Sigmoid colon (tissue), 7 donors: Measurements from ENCODE around the gene AMZ2. TPM values are rescaled to one million over a fixed set of nuclear protein-coding genes. Genes with fewer than 3 reads are reported as not detected.
"Not testable (repeated sequence)": the region's sequence is repeated elsewhere in the genome, so short reads cannot be mapped to it uniquely, and the experiment has no call there.

ENCODE experiments used
- DNase-seq: peaks from one replicate; pipeline ENCODE4 v3.0.0-alpha.2; 2019
- H3K27ac ChIP-seq, 4 donors: fragments of 200-600 bp; sonication (generic); one replicate each; pipeline ENCODE4 v1.5.1; 2016 to 2019; ENCODE audit warnings: mild to moderate bottlenecking in 1 of 4
- H3K27me3 ChIP-seq, 3 donors: fragments of 200-600 bp; sonication (generic); one replicate each; pipeline ENCODE4 v1.5.1; 2019; ENCODE audit warnings: mild to moderate bottlenecking in 1 of 3
- H3K36me3 ChIP-seq, 4 donors: fragments of 200-600 bp; sonication (generic); one replicate each; pipeline ENCODE4 v1.5.1; 2016 to 2019
- H3K4me1 ChIP-seq, 4 donors: fragments of 200-600 bp; sonication (generic); one replicate each; pipeline ENCODE4 v1.5.1; 2017 to 2019
- H3K4me3 ChIP-seq, 4 donors: fragments of 200-600 bp; sonication (generic); one replicate each; pipeline ENCODE4 v1.5.1; 2017 to 2019; ENCODE audit warnings: mild to moderate bottlenecking in 2 of 4, moderate library complexity in 1 of 4
- H3K9me3 ChIP-seq, 4 donors: fragments of 200-600 bp in 3 of 4; sonication (generic) in 3 of 4; one replicate each; pipeline versions ENCODE4 v1.5.1 to v1.6.1; 2013 to 2019
- EP300 ChIP-seq, 4 donors: sonication (generic); formaldehyde crosslinking; IDR thresholded peaks; one replicate each; pipeline ENCODE4 v1.6.1; 2017; ENCODE audit warnings: antibody characterized with exemption in 4 of 4
- POLR2A ChIP-seq, 2 donors: fragments of 450-650 bp; IDR thresholded peaks; one replicate each; pipeline ENCODE4 v1.6.1; 2016; ENCODE audit warnings: antibody characterized with exemption in 2 of 2, mild to moderate bottlenecking in 2 of 2, moderate library complexity in 2 of 2
- POLR2AphosphoS5 ChIP-seq, 4 donors: sonication (generic); formaldehyde crosslinking; IDR thresholded peaks; one replicate each; pipeline ENCODE4 v1.6.1; 2017; ENCODE audit warnings: antibody characterized with exemption in 4 of 4
- WGBS, 2 donors: extraction: QIAGEN DNeasy Blood & Tissue Kit; methylation state at CpG; one replicate each; pipeline ENCODE4 v1.1.7; 2013; 5-methylcytosine and 5-hydroxymethylcytosine counted together
- intact Hi-C: fragments of 100-400 bp; cut with DNase I; formaldehyde crosslinking; loops from one replicate; pipeline ENCODE4 v1.15.1; 2023
- polyA plus RNA-seq, 3 donors: library from polyadenylated mRNA; stranded (reverse); fragments of 200-250 nt; gene quantifications; one replicate each; pipeline ENCODE4 v1.2.3, GENCODE V29; 2013
- total RNA-seq, 4 donors: library from RNA; depleted of rRNA; stranded (reverse); fragments of >200 nt; gene quantifications; one replicate each; pipeline ENCODE4 v1.1.0, GENCODE V29; 2016
- TF ChIP-seq, protein P1 (sequence below), 4 experiments: fragments of 450-650 bp in 3 of 4; fragments of 200-600 bp in 1 of 4; IDR thresholded peaks; one replicate each; pipeline ENCODE4 v1.5.1; 2016 to 2019; ENCODE audit warnings: antibody characterized with exemption in 4 of 4, mild to moderate bottlenecking in 3 of 4, moderate library complexity in 2 of 4
- donor health status: healthy with polysubstance abuse.
- donor health status: Bipolar disorder and iron deficiency.
- donor health status: healthy.

The AMZ2 gene
- total and polyA plus RNA-seq, 7 donors = 30.8 to 80.1 (median 55.9) TPM

DNA sequence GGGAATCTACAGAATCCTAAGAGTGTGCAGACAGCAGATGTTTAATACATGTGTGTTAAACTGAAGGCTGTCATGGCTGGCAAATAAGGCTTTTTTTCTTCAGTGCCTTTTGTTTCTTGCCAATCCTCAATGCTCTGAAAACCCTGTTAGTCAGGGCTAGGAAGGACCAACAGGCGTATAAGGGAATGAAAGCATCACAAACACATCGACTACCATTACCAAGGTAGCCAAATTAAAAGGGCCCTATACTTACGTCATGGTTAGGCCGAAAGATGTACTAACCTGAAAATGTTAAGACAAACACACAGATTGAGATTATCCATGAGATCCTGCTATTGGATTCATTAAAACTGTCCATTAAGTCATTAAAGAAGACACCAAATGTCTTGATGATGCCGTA lies 30.0 kb downstream of the AMZ2 start:
- Histone ChIP-seq H3K27me3 (no peaks in the 10 kb centered on the region), H3K4me3 (no peak overlapping the region), H3K36me3 (no peaks in the 10 kb centered on the region), H3K4me1 (no peaks in the 10 kb centered on the region), H3K27ac (no peak overlapping the region), H3K9me3 (peaks cover 0 to 7% (median 0%) of the 10 kb centered on the region in 4 donors)
- TF ChIP-seq POLR2A (IDR thresholded peaks at IDR 0.05) (no peak), EP300 (IDR thresholded peaks at IDR 0.05) (no peak)
- intact Hi-C loops = no loop called here
- WGBS, 2 donors = 97 to 98% methylated on average over 5 of the region's 5 CpGs
- no peak for DNase-seq

DNA sequence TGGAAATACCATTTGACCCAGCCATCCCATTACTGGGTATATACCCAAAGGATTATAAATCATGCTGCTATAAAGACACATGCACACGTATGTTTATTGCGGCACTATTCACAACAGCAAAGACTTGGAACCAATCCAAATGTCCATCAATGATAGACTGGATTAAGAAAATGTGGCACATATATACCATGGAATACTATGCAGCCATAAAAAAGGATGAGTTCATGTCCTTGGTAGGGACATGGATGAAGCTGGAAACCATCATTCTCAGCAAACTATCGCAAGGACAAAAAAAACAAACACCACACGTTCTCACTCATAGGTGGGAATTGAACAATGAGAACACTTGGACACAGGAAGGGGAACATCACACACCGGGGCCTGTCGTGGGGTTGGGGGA lies 34.1 kb downstream of the AMZ2 start:
- H3K4me3 ChIP-seq, H3K4me1 ChIP-seq, H3K9me3 ChIP-seq, H3K27me3 ChIP-seq, H3K27ac ChIP-seq, DNase-seq, intact Hi-C loops, H3K36me3 ChIP-seq: not testable (repeated sequence)
- 88 to 94% methylated on average over 4 of the region's 6 CpGs for WGBS, 2 donors

DNA sequence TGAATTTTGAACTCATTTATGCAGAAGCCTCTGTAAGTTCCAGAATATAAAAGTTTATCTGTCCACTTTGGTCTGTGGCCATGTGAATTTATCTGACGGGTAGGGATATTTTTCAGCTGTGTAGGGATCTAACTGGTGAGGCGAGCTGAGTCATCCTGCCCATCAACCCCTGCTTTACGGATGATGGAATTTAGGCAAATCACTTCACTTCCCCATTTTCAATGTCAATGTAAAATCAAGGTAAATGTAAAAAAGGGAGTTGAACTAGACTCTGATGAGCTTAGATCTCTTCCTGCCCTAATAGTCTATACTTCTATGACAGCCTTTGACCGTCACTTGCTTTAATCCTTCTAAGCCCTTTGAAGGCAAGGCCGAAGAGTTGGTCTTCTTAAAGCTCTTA lies 40.5 kb downstream of the AMZ2 start:
- Histone ChIP-seq H3K27ac (no peak overlapping the region), H3K4me3 (no peak overlapping the region), H3K9me3 (no peaks in the 10 kb centered on the region), H3K27me3 (peaks cover 12 to 39% (median 35%) of the 10 kb centered on the region in 3 donors), H3K36me3 (no peaks in the 10 kb centered on the region), H3K4me1 (peaks cover 0 to 27% (median 23%) of the 10 kb centered on the region in 4 donors)
- DNase-seq = no peak
- 68 to 77% methylated on average over 5 of the region's 5 CpGs for WGBS, 2 donors
- intact Hi-C loops = no loop called here
- TF ChIP-seq EP300 (IDR thresholded peaks at IDR 0.05) (no peak), POLR2AphosphoS5 (IDR thresholded peaks at IDR 0.05) (no peak), POLR2A (IDR thresholded peaks at IDR 0.05) (no peak)
- TF ChIP-seq, protein P1, sequence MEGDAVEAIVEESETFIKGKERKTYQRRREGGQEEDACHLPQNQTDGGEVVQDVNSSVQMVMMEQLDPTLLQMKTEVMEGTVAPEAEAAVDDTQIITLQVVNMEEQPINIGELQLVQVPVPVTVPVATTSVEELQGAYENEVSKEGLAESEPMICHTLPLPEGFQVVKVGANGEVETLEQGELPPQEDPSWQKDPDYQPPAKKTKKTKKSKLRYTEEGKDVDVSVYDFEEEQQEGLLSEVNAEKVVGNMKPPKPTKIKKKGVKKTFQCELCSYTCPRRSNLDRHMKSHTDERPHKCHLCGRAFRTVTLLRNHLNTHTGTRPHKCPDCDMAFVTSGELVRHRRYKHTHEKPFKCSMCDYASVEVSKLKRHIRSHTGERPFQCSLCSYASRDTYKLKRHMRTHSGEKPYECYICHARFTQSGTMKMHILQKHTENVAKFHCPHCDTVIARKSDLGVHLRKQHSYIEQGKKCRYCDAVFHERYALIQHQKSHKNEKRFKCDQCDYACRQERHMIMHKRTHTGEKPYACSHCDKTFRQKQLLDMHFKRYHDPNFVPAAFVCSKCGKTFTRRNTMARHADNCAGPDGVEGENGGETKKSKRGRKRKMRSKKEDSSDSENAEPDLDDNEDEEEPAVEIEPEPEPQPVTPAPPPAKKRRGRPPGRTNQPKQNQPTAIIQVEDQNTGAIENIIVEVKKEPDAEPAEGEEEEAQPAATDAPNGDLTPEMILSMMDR (IDR thresholded peaks at IDR 0.05) = no peak

DNA sequence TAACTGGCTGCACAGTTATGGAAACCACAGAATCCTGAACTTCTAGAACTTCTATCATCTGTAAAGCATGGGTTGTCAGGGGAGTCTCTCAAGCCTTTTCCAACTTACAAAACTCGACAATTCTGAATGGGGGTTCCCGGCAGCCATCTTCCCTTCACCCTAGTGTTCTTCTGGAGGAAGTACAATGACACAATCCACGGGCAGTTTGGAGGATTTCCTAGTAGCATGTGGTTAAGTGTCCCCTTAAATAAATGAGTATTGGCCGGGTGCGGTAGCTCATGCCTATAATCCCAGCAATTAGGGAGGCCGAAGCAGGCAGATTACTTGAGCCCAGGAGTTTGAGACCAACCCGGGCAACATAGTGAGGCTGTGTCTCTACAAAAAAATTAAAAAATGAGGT lies 41.0 kb downstream of the AMZ2 start:
- 60 to 67% methylated on average over 7 of the region's 7 CpGs for WGBS, 2 donors
- H3K27ac ChIP-seq = no peak overlapping the region
- DNase-seq = no peak

DNA sequence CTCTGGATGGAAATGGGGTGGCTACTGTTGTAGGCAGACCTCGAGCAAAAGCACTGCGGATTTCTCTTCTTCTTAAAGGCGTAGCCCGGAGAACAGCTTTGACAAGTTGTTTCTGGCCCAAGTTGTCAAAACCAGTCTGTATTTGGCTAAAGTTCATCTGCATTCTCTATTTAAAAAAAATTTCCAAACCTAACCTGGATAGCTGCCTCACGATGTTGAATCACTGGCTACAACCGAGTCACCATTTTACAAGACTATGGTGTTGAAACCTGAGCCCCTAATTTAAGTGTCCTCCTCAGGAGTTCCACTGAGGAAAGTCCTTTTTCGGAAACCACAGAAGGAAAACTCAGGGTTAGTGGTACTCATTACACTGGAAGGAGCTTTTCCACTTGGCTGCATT lies 41.6 kb downstream of the AMZ2 start:
- no peak overlapping the region for H3K4me3 ChIP-seq
- H3K4me1 ChIP-seq = peaks cover 0 to 27% (median 23%) of the 10 kb centered on the region in 4 donors
- H3K36me3 ChIP-seq = no peaks in the 10 kb centered on the region
- 70 to 73% methylated on average over 7 of the region's 7 CpGs for WGBS, 2 donors
- intact Hi-C loops = no loop called here
- H3K27ac ChIP-seq = no peak overlapping the region
- no peak for TF ChIP-seq POLR2A (IDR thresholded peaks at IDR 0.05)
- TF ChIP-seq, protein P1 (IDR thresholded peaks at IDR 0.05) = no peak
- no peak for TF ChIP-seq EP300 (IDR thresholded peaks at IDR 0.05)
- no peak for TF ChIP-seq POLR2AphosphoS5 (IDR thresholded peaks at IDR 0.05)
- H3K27me3 ChIP-seq = peaks cover 12 to 50% (median 46%) of the 10 kb centered on the region in 3 donors
- no peaks in the 10 kb centered on the region for H3K9me3 ChIP-seq
- no peak for DNase-seq

More for the DNA sequence above, 41.0 kb downstream of the AMZ2 start:
- no peak overlapping the region for H3K4me3 ChIP-seq
- H3K27me3 ChIP-seq = peaks cover 12 to 43% (median 39%) of the 10 kb centered on the region in 3 donors
- no peaks in the 10 kb centered on the region for H3K9me3 ChIP-seq
- H3K4me1 ChIP-seq = peaks cover 0 to 27% (median 23%) of the 10 kb centered on the region in 4 donors
- intact Hi-C loops = no loop called here
- TF ChIP-seq POLR2A (IDR thresholded peaks at IDR 0.05) = no peak
- TF ChIP-seq, protein P1 (IDR thresholded peaks at IDR 0.05) = no peak
- no peak for TF ChIP-seq EP300 (IDR thresholded peaks at IDR 0.05)
- no peak for TF ChIP-seq POLR2AphosphoS5 (IDR thresholded peaks at IDR 0.05)
- no peaks in the 10 kb centered on the region for H3K36me3 ChIP-seq

DNA sequence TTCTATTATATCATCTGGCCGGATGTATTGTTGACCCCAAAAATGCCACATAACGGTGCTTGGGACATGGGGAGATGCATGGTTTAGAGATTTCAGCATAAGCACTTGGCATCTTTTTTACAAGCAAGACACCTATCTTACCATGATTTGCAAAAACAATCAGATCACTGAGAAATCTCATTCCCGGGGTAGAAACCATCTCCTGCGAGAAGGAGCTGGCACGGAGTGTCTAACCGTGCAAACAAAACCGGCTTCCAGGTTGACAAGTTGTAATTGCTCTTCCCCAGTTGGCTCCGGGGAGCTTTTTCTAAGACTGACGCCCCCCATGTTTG lies 42.1 kb downstream of the AMZ2 start:
- Histone ChIP-seq H3K4me3 (peak overlapping the region in 2 of 4 donors; percentile 48 to 62), H3K4me1 (peaks cover 0 to 27% (median 23%) of the 10 kb centered on the region in 4 donors), H3K27me3 (peaks cover 12 to 54% (median 50%) of the 10 kb centered on the region in 3 donors), H3K27ac (peak overlapping the region in 1 of 4 donors; percentile 60), H3K36me3 (no peaks in the 10 kb centered on the region), H3K9me3 (no peaks in the 10 kb centered on the region)
- no peak for TF ChIP-seq POLR2AphosphoS5 (IDR thresholded peaks at IDR 0.05)
- no peak for TF ChIP-seq EP300 (IDR thresholded peaks at IDR 0.05)
- TF ChIP-seq, protein P1 (IDR thresholded peaks at IDR 0.05) = no peak
- no peak for DNase-seq
- 10 to 12% methylated on average over 9 of the region's 9 CpGs for WGBS, 2 donors
- intact Hi-C loops = no loop called here
